Ovary (tissue), 3 donors: ENCODE measurements around the gene CD8B.

ENCODE experiments used
- CTCF ChIP-seq, 3 donors: fragments of 450-650 bp in 2 of 3; fragments of 200-600 bp in 1 of 3; IDR thresholded peaks; one replicate each; pipeline versions ENCODE4 v1.5.1 to v1.8.0; 2016 to 2022; ENCODE audit warnings: antibody characterized with exemption in 3 of 3, mild to moderate bottlenecking in 1 of 3
- POLR2A ChIP-seq: fragments of 450-650 bp; IDR thresholded peaks from one replicate; pipeline ENCODE4 v1.6.1; 2017; ENCODE audit warnings: antibody characterized with exemption, mild to moderate bottlenecking, moderate library complexity
- donor health status: DM: no; HTN: no; CAD: no.

GRCh38 chr2:86807468-86808275, 54.0 kb downstream of the CD8B start:
- TF ChIP-seq POLR2A = no peak
- no peak for TF ChIP-seq CTCF (IDR thresholded peaks at IDR 0.05)
